Fibroblast of skin of scalp (primary cell): ENCODE results near the gene RNF138.
"Not testable (repeated sequence)": the region's sequence is repeated elsewhere in the genome, so short reads cannot be mapped to it uniquely, and the experiment has no call there.

Source experiments
- DNase-seq: peaks from one replicate; pipeline ENCODE4 v3.0.0-alpha.2; 2013

The RNF138 gene

DNA sequence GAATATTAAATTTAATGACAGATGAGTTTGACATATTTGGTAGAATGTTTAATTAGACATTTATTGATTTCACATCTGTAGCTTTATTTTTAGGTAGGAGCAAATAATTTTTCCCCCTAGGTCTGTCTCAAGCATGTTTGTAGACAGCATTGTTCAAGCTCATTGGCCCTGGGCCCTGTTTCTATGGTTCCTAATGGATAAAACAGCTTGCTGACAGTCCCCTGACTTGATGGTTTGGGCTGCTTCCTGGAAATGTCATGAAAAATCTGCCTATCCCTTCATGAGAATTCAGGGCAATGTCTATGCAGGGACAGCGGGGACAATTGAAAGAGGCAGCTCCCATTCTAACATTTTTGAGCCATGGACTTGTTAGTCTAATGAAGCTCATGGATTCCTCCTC, 83.6 kb downstream of the RNF138 start:
- no peak for DNase-seq

DNA sequence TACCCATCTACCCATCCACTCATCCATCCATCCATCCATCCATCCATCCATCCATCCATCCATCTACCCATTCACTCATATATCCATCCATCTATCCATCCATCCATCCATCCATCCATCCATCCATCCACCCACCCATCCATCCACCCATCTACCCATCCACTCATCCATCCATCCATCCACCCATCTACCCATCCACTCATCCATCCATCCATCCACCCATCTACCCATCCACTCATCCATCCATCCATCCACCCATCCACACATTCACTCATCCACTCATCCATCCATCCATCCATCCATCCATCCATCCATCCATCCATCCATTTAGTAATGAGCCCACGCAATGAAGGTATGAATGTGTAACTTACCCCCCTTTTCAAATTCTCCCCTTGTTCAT, 85.1 kb downstream of the RNF138 start:
- DNase-seq, result not testable (repeated sequence)

DNA sequence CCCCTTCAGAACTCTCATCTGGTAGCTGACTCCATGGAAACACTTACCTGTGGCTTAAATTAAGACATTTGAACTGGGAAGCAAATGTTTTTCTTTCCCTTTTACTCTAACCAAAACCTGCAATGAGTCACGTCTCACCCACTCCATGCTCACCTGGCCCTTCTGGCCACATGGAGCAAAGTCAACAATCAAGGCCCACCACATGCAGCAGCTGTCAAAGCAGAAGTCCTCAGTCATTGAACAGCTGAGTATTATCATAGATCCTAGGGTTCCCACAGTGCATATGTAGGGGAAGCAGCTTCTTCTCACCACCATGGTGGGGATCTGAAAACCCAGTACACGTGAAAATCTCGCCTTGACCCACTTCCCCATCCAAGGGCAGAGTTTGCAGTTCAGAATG, 85.9 kb downstream of the RNF138 start:
- DNase-seq, result no peak
